Endothelial cell of umbilical vein (primary cell): ENCODE measurements around the gene OR4C15. TPM values are rescaled to one million over a fixed set of nuclear protein-coding genes. Genes with fewer than 3 reads are reported as not detected.

Experiments used
- BruUV-seq: library from RNA; stranded (reverse); fragments of 400-500 nt; replicated peaks from 2 replicates; lab custom pipeline; 2021; lab: Mats Ljungman, UMichigan
- CTCF ChIA-PET: fragments of 300-600, 350-600 bp; sonication (Branson Sonifier 250); formaldehyde crosslinking; loops from one replicate; lab custom pipeline; 2021; ENCODE audit warnings: antibody characterized with exemption, inconsistent platforms; lab: Charles Lee
- POLR2A ChIA-PET: fragments of 300-600, 350-600 bp; sonication (Branson Sonifier 250); formaldehyde crosslinking; loops from one replicate; lab custom pipeline; 2021; ENCODE audit warnings: antibody characterized with exemption, inconsistent platforms; lab: Charles Lee
- DNase-seq: peaks from one replicate; pipeline ENCODE4 v3.0.0-alpha.2; 2011; ENCODE audit warnings: low read depth, low spot score
- FAIRE-seq: peaks from 2 replicates; lab custom pipeline; 2011; peaks lifted over from hg19 to GRCh38; lab: Jason Lieb, UNC
- H2AFZ ChIP-seq: 2 replicates; pipeline ENCODE4 v1.6.0; 2012; ENCODE audit warnings: low read depth, low read length, control low read depth, inconsistent platforms
- H3K27ac ChIP-seq: 2 replicates; pipeline ENCODE4 v1.5.1; 2011; ENCODE audit warnings: low read depth, mild to moderate bottlenecking, control low read depth, low read length, moderate library complexity; ENCODE audit not compliant: insufficient read depth
- H3K27me3 ChIP-seq, 2 experiments: 2 replicates each; pipeline versions ENCODE4 v1.6.0 to v1.6.1; 2011; ENCODE audit warnings: low read length in 2 of 2, mixed read lengths in 1 of 2; ENCODE audit not compliant: control insufficient read depth in 2 of 2, insufficient read depth in 2 of 2
- H3K36me3 ChIP-seq, 2 experiments: 2 replicates in 1 of 2; 3 replicates in 1 of 2; pipeline ENCODE4 v1.5.1; 2011; ENCODE audit warnings: low read length in 2 of 2, mild to moderate bottlenecking in 1 of 2, moderate library complexity in 1 of 2; ENCODE audit not compliant: control insufficient read depth in 2 of 2, insufficient read depth in 2 of 2; ENCODE audit errors: extremely low read depth in 1 of 2
- H3K4me1 ChIP-seq: 3 replicates; pipeline ENCODE4 v1.5.1; 2011; ENCODE audit warnings: mild to moderate bottlenecking, low read length; ENCODE audit not compliant: control insufficient read depth, insufficient read depth; ENCODE audit errors: extremely low read depth
- H3K4me2 ChIP-seq: 2 replicates; pipeline ENCODE4 v1.6.1; 2011; ENCODE audit warnings: low read length, control low read depth, mixed read lengths; ENCODE audit not compliant: insufficient read depth
- H3K4me3 ChIP-seq, 3 experiments: fragments of 200-600 bp in 1 of 3; sonication (generic), shearing (Covaris generic) in 1 of 3; replicated peaks in 1 of 3; 2 replicates each; pipeline ENCODE4 v1.5.1; 2011 to 2016; ENCODE audit warnings: control low read depth in 3 of 3, low read length in 3 of 3, mild to moderate bottlenecking in 2 of 3, inconsistent platforms in 1 of 3, low read depth in 1 of 3, moderate library complexity in 1 of 3; ENCODE audit not compliant: insufficient read depth in 1 of 3
- H3K79me2 ChIP-seq: 2 replicates; pipeline ENCODE4 v1.6.0; 2012; ENCODE audit warnings: low read length, inconsistent platforms; ENCODE audit not compliant: control insufficient read depth, insufficient read depth
- H3K9ac ChIP-seq: replicated peaks from 2 replicates; pipeline ENCODE3; 2011; ENCODE audit warnings: low read length, control low read depth; ENCODE audit not compliant: insufficient read depth; ENCODE audit errors: extremely low read depth
- H3K9me1 ChIP-seq: replicated peaks from 3 replicates; pipeline ENCODE4 v1.6.0; 2011; ENCODE audit warnings: mild to moderate bottlenecking, low read length; ENCODE audit not compliant: control insufficient read depth, insufficient read depth; ENCODE audit errors: extremely low read depth
- H3K9me3 ChIP-seq: replicated peaks from 2 replicates; pipeline ENCODE4 v1.5.1; 2012; ENCODE audit warnings: low read length, inconsistent platforms; ENCODE audit not compliant: control insufficient read depth, insufficient read depth
- H4K20me1 ChIP-seq: replicated peaks from 2 replicates; pipeline ENCODE3; 2011; ENCODE audit warnings: mild to moderate bottlenecking, low read length; ENCODE audit not compliant: control insufficient read depth, insufficient read depth; ENCODE audit errors: extremely low read depth
- CTCF ChIP-seq, 2 donors: IDR thresholded peaks; 1 replicate in 1 of 2; 2 replicates in 1 of 2; pipeline ENCODE4 v1.5.1; 2011; ENCODE audit warnings: low read length in 2 of 2, mild to moderate bottlenecking in 2 of 2, moderate library complexity in 2 of 2, control low read depth in 1 of 2, inconsistent platforms in 1 of 2, low read depth in 1 of 2; ENCODE audit not compliant: insufficient read depth in 1 of 2; ENCODE audit errors: extremely low read depth in 1 of 2
- EZH2 ChIP-seq: IDR thresholded peaks from 2 replicates; pipeline ENCODE4 v1.6.1; 2012; ENCODE audit warnings: borderline replicate concordance, low read depth, mild to moderate bottlenecking, moderate library complexity, low read length, inconsistent platforms; ENCODE audit not compliant: severe bottlenecking
- FOS ChIP-seq: IDR thresholded peaks from 2 replicates; pipeline ENCODE4 v1.6.1; 2011; ENCODE audit warnings: mild to moderate bottlenecking, low read length, moderate library complexity, borderline replicate concordance; ENCODE audit not compliant: insufficient read depth
- GATA2 ChIP-seq: IDR thresholded peaks from 2 replicates; pipeline ENCODE4 v1.7.0; 2011; ENCODE audit warnings: low read depth, mild to moderate bottlenecking, moderate library complexity, mixed read lengths, low read length; ENCODE audit not compliant: insufficient read length, insufficient read depth
- JUN ChIP-seq: IDR thresholded peaks from 2 replicates; pipeline ENCODE4 v1.6.1; 2011; ENCODE audit warnings: borderline replicate concordance, low read depth; ENCODE audit not compliant: insufficient read length, insufficient read depth
- MAX ChIP-seq: IDR thresholded peaks from 2 replicates; pipeline ENCODE4 v1.6.1; 2011; ENCODE audit not compliant: insufficient read depth, insufficient read length
- MYC ChIP-seq: IDR thresholded peaks from one replicate; pipeline ENCODE4 v1.6.1; 2011; ENCODE audit warnings: mild to moderate bottlenecking, low read depth, low read length
- POLR2A ChIP-seq: IDR thresholded peaks from 2 replicates; pipeline ENCODE4 v1.6.1; 2012; ENCODE audit warnings: low read depth, mild to moderate bottlenecking, control low read depth, low read length
- POLR2AphosphoS5 ChIP-seq: IDR thresholded peaks from 2 replicates; pipeline ENCODE4 v1.6.1; 2012; ENCODE audit warnings: low read depth, mild to moderate bottlenecking, control low read depth, low read length, moderate library complexity; ENCODE audit not compliant: insufficient read depth
- dilution Hi-C: fragments of 300-500 bp; cut with MboI; formaldehyde crosslinking; loops from one replicate; pipeline ENCODE4 v1.15.0; 2019; ENCODE audit warnings: low sequenced_read_pairs; ENCODE audit not compliant: extremely low pct_ligation_motif_present
- intact Hi-C: fragments of 100-400 bp; cut with micrococcal nuclease; formaldehyde crosslinking; loops from one replicate; pipeline ENCODE4 v1.10.0; 2022
- polyA plus RNA-seq, 4 experiments: library from polyadenylated mRNA; depleted of rRNA in 3 of 4; stranded (reverse) in 3 of 4; unstranded in 1 of 4; fragments of >200 nt; gene quantifications; 2 replicates each; pipeline versions ENCODE4 v1.2.1 to v1.2.3, GENCODE V29; 2011 to 2012; ENCODE audit warnings: missing spikeins in 1 of 4
- total RNA-seq: library from RNA; stranded (reverse); gene quantifications from 2 replicates; pipeline ENCODE4 v1.2.3, GENCODE V29; 2021

OR4C15 gene
- total and polyA plus RNA-seq, 2 donors (not counting 3 experiments of a cell fraction or from before 2014, with no cell fraction given) = not detected

GRCh38 chr11:55572548-55572947, 18.3 kb downstream of the OR4C15 start:
- Histone ChIP-seq H3K9me3 (peaks cover 2% of the 10 kb centered on the region), H3K4me2 (no peak overlapping the region), H3K27me3 (no peaks in the 10 kb centered on the region), H3K9me1 (no peaks in the 10 kb centered on the region), H2AFZ (no peak overlapping the region), H3K27ac (no peak overlapping the region), H3K9ac (no peak overlapping the region), H3K4me1 (no peaks in the 10 kb centered on the region), H4K20me1 (no peaks in the 10 kb centered on the region), H3K4me3 (no peak overlapping the region), H3K36me3 (no peaks in the 10 kb centered on the region), H3K79me2 (no peaks in the 10 kb centered on the region)
- dilution Hi-C loops = no loop called here
- no peak for FAIRE-seq
- TF ChIP-seq JUN (no peak), MAX (no peak), MYC (no peak), GATA2 (no peak), POLR2A (no peak), CTCF (IDR thresholded peaks at IDR 0.05; ENCODE audit: extremely low read depth in 1 of 2, insufficient read depth in 1 of 2, low read depth in 1 of 2, low read length in 2 of 2) (no peak), POLR2AphosphoS5 (no peak), FOS (no peak), EZH2 (no peak)
- POLR2A ChIA-PET = no interaction called here
- CTCF ChIA-PET = no interaction called here
- no peak for DNase-seq
- no TSS peak for BruUV-seq
- intact Hi-C loops = no loop called here

Other genes with a start within 250 kb of the OR4C15 start
- not detected in 2 replicates for gene OR4A16, start 211.3 kb upstream of the OR4C15 start, total RNA-seq
- gene OR4A16, start 211.3 kb upstream of the OR4C15 start, polyA plus RNA-seq = not detected in 2 replicates
- gene OR4A15, start 186.5 kb upstream of the OR4C15 start, total RNA-seq = not detected in 2 replicates
- gene OR4A15, start 186.5 kb upstream of the OR4C15 start, polyA plus RNA-seq = not detected in 2 replicates
- gene OR4C16, start 17.7 kb downstream of the OR4C15 start, total RNA-seq = not detected in 2 replicates
- not detected in 2 replicates for gene OR4C16, start 17.7 kb downstream of the OR4C15 start, polyA plus RNA-seq
- not detected in 2 replicates for gene OR4C11, start 53.2 kb downstream of the OR4C15 start, total RNA-seq
- gene OR4C11, start 53.2 kb downstream of the OR4C15 start, polyA plus RNA-seq = not detected in 2 replicates
- not detected in 2 replicates for gene OR4P4, start 80.6 kb downstream of the OR4C15 start, total RNA-seq
- not detected in 2 replicates for gene OR4P4, start 80.6 kb downstream of the OR4C15 start, polyA plus RNA-seq
- gene OR4S2, start 93.9 kb downstream of the OR4C15 start, total RNA-seq = not detected in 2 replicates
- not detected in 2 replicates for gene OR4S2, start 93.9 kb downstream of the OR4C15 start, polyA plus RNA-seq
- not detected in 2 replicates for gene OR4C6, start 107.7 kb downstream of the OR4C15 start, total RNA-seq
- not detected in 2 replicates for gene OR4C6, start 107.7 kb downstream of the OR4C15 start, polyA plus RNA-seq
- gene OR5D13, start 219.0 kb downstream of the OR4C15 start, total RNA-seq = not detected in 2 replicates
- not detected in 2 replicates for gene OR5D13, start 219.0 kb downstream of the OR4C15 start, polyA plus RNA-seq
- gene OR5D14, start 241.1 kb downstream of the OR4C15 start, total RNA-seq = not detected in 2 replicates
- not detected in 2 replicates for gene OR5D14, start 241.1 kb downstream of the OR4C15 start, polyA plus RNA-seq